Loucy (cell line): ENCODE results near the gene NKX6-2.
"Not testable (repeated sequence)": the region's sequence is repeated elsewhere in the genome, so short reads cannot be mapped to it uniquely, and the experiment has no call there.

Source experiments
- H2AFZ ChIP-seq: fragments of 200-600 bp; sonication (generic); 2 replicates; pipeline ENCODE4 v1.6.0; 2016; ENCODE audit warnings: antibody characterized with exemption, mild to moderate bottlenecking, low read length, moderate library complexity
- H3F3A ChIP-seq: fragments of 200-600 bp; 2 replicates; pipeline ENCODE4 v1.6.0; 2016; ENCODE audit warnings: antibody characterized with exemption, low read depth, mild to moderate bottlenecking
- H3K27me3 ChIP-seq: fragments of 200-600 bp; sonication (generic); 2 replicates; pipeline ENCODE4 v1.6.1; 2014; ENCODE audit warnings: low read length, mild to moderate bottlenecking; ENCODE audit not compliant: insufficient read depth, poor library complexity, severe bottlenecking
- H3K36me3 ChIP-seq: fragments of 200-600 bp; sonication (generic); 2 replicates; pipeline ENCODE4 v1.6.1; 2016; ENCODE audit warnings: low read length; ENCODE audit not compliant: insufficient read depth
- H3K4me1 ChIP-seq: fragments of 200-600 bp; sonication (generic); 2 replicates; pipeline ENCODE4 v1.5.1; 2014; ENCODE audit warnings: low read length, mild to moderate bottlenecking; ENCODE audit not compliant: insufficient read depth, poor library complexity, severe bottlenecking
- H3K4me2 ChIP-seq: fragments of 200-600 bp; sonication (generic); 2 replicates; pipeline ENCODE4 v1.6.0; 2014; ENCODE audit warnings: antibody characterized with exemption, low read length, low read depth, mild to moderate bottlenecking; ENCODE audit not compliant: poor library complexity, severe bottlenecking
- H3K4me3 ChIP-seq: fragments of 200-600 bp; sonication (generic); 2 replicates; pipeline ENCODE4 v1.5.1; 2014; ENCODE audit warnings: low read length, mild to moderate bottlenecking, mixed read lengths; ENCODE audit not compliant: poor library complexity, severe bottlenecking
- H3K79me2 ChIP-seq: fragments of 200-600 bp; sonication (generic); 2 replicates; pipeline ENCODE4 v1.6.1; 2014; ENCODE audit warnings: low read length; ENCODE audit not compliant: insufficient read depth
- H3K9ac ChIP-seq: fragments of 200-600 bp; sonication (generic); 2 replicates; pipeline ENCODE4 v1.6.0; 2014; ENCODE audit warnings: mild to moderate bottlenecking, low read depth, low read length, moderate library complexity; ENCODE audit not compliant: poor library complexity, severe bottlenecking
- H3K9me2 ChIP-seq: fragments of 200-600 bp; sonication (generic); replicated peaks from 2 replicates; pipeline ENCODE4 v1.6.1; 2016; ENCODE audit warnings: low read depth, low read length, mixed read lengths
- H3K9me3 ChIP-seq: fragments of 200-600 bp; sonication (generic); 2 replicates; pipeline ENCODE4 v1.6.1; 2014; ENCODE audit warnings: mild to moderate bottlenecking, antibody characterized with exemption, low read length, low read depth; ENCODE audit not compliant: insufficient read depth
- H4K20me1 ChIP-seq: fragments of 200-600 bp; sonication (generic); 2 replicates; pipeline ENCODE4 v1.6.0; 2014; ENCODE audit warnings: antibody characterized with exemption, low read length, mild to moderate bottlenecking; ENCODE audit not compliant: insufficient read depth, poor library complexity, severe bottlenecking
- EZH2phosphoT487 ChIP-seq: fragments of 200-600 bp; IDR thresholded peaks from 2 replicates; pipeline ENCODE4 v1.6.1; 2018; ENCODE audit warnings: antibody characterized with exemption, mild to moderate bottlenecking, moderate library complexity, borderline replicate concordance
- TF ChIP-seq, protein P1 (sequence below): fragments of 200-600 bp; sonication (generic); conservative IDR thresholded peaks from 2 replicates; pipeline ENCODE4 v1.5.1; 2014; ENCODE audit warnings: mild to moderate bottlenecking, antibody characterized with exemption, low read length

The NKX6-2 gene

DNA sequence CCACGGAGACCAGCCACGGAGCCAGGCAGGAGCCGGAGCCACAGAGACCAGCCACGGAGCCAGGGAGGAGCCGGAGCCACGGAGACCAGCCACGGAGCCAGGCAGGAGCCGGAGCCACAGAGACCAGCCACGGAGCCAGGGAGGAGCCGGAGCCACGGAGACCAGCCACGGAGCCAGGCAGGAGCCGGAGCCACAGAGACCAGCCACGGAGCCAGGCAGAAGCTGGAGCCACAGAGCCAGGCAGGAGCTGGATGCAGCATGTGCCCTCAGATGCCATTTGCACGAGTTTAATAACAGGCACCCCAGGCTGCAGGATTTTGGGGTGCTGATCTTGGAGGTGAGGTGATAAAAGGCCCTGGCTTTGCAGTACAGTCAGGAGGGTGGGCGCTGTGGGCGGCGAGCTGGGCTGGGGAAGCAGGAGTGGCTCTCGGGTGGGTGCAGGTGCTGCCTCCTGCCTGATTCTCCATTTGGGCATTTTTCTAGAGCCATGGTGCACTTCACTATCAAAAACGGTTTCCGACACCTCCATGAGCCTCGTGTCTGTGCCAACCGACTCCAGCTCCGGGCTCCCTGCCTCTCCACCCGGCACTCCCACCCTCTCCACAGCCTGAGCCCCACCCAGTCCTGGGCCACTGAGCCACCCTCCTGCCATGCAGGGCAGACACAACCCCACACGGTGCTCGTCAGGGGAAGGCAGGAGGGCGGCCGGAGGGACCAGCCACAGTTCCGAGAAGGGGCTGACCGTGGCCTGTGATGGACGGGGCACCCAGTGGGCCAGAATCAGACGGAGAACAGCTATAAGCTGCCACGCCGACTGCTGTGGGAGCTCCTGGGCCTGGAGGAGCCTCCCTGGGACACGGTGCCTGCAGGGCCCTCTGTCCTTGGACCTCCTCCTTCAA is 40.8 kb upstream of the NKX6-2 start:
- no peaks in the 10 kb centered on the region for H4K20me1 ChIP-seq
- H3K9ac ChIP-seq: no peak overlapping the region
- no peak overlapping the region for H3K4me2 ChIP-seq
- no peaks in the 10 kb centered on the region; the same call in 1 of the 2 replicates for H3F3A ChIP-seq
- no peaks in the 10 kb centered on the region for H3K27me3 ChIP-seq
- H3K36me3 ChIP-seq: no peaks in the 10 kb centered on the region
- no peaks in the 10 kb centered on the region for H3K9me2 ChIP-seq
- no peaks in the 10 kb centered on the region for H3K79me2 ChIP-seq
- H3K9me3 ChIP-seq: peaks cover 7% of the 10 kb centered on the region; the same call in 1 of the 2 replicates
- no peaks in the 10 kb centered on the region for H3K4me1 ChIP-seq
- H2AFZ ChIP-seq: no peak overlapping the region
- TF ChIP-seq EZH2phosphoT487: no peak
- TF ChIP-seq, protein P1, sequence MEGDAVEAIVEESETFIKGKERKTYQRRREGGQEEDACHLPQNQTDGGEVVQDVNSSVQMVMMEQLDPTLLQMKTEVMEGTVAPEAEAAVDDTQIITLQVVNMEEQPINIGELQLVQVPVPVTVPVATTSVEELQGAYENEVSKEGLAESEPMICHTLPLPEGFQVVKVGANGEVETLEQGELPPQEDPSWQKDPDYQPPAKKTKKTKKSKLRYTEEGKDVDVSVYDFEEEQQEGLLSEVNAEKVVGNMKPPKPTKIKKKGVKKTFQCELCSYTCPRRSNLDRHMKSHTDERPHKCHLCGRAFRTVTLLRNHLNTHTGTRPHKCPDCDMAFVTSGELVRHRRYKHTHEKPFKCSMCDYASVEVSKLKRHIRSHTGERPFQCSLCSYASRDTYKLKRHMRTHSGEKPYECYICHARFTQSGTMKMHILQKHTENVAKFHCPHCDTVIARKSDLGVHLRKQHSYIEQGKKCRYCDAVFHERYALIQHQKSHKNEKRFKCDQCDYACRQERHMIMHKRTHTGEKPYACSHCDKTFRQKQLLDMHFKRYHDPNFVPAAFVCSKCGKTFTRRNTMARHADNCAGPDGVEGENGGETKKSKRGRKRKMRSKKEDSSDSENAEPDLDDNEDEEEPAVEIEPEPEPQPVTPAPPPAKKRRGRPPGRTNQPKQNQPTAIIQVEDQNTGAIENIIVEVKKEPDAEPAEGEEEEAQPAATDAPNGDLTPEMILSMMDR: no peak
- no peak overlapping the region for H3K4me3 ChIP-seq

DNA sequence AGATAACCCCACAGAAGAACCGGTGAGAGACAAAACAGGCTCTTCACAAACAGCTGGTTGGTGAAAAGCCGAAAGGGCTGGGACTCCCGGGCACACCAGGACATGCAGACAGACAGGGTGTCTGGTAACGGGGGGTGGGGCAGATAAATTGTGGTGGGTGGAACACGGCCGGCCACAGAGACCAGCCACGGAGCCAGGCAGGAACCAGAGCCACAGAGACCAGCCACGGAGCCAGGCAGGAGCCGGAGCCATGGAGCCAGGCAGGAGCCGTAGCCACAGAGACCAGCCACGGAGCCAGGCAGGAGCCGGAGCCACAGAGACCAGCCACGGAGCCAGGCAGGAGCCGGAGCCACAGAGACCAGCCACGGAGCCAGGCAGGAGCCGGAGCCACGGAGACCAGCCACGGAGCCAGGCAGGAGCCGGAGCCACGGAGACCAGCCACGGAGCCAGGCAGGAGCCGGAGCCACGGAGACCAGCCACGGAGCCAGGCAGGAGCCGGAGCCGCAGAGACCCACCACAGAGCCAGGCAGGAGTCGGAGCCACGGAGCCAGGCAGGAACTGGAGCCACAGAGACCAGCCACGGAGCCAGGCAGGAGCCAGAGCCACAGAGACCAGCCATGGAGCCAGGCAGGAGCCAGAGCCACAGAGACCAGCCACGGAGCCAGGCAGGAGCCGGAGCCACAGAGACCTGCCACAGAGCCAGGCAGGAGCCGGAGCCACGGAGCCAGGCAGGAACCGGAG is 40.0 kb upstream of the NKX6-2 start:
- not testable (repeated sequence) for H3K4me1 ChIP-seq, H3K9ac ChIP-seq, H3K27me3 ChIP-seq, H3K4me2 ChIP-seq, H3K4me3 ChIP-seq, H4K20me1 ChIP-seq, H3K9me3 ChIP-seq, H3F3A ChIP-seq, H3K79me2 ChIP-seq, H3K36me3 ChIP-seq, H3K9me2 ChIP-seq, H2AFZ ChIP-seq

DNA sequence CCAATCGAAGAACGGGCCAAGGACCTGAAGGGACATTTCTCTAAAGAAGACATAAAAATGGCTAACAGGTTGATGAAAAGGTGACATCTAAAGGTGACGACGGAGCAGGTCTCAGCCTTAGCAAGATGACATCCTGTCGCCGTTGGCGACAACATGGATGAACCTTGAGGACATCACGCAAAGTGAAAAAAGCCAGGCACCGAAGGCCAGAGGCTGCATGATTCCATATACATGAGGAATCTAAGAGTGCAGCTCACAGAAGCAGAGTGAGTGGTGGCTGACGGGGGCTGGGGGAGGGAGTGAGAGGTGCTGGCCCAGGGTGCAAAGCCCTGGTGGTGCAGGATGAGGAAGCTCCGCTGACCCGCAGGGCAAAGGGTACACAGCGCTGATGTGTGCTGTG is 34.1 kb upstream of the NKX6-2 start:
- TF ChIP-seq, protein P1: no peak
- no peak for TF ChIP-seq EZH2phosphoT487
- no peaks in the 10 kb centered on the region for H3K4me1 ChIP-seq
- no peaks in the 10 kb centered on the region for H3K36me3 ChIP-seq
- no peaks in the 10 kb centered on the region; the same call in 1 of the 2 replicates for H3K9me3 ChIP-seq
- H2AFZ ChIP-seq: no peak overlapping the region
- no peaks in the 10 kb centered on the region for H3F3A ChIP-seq
- no peaks in the 10 kb centered on the region for H3K27me3 ChIP-seq
- no peaks in the 10 kb centered on the region for H4K20me1 ChIP-seq
- H3K4me3 ChIP-seq: no peak overlapping the region
- no peak overlapping the region for H3K9ac ChIP-seq
- no peak overlapping the region for H3K4me2 ChIP-seq
- no peaks in the 10 kb centered on the region for H3K9me2 ChIP-seq
- no peaks in the 10 kb centered on the region for H3K79me2 ChIP-seq
